HG03095 (cell line): ENCODE measurements around the gene DNPEP.
A peak's percentile ranks its signal among the peaks of the same experiment; 100 is the strongest.

Experiments
- ATAC-seq: cut with Tn5 transposase; IDR thresholded peaks from one replicate; pipeline ENCODE4 v1.9.1; 2021; ENCODE audit warnings: moderate library complexity; ENCODE audit not compliant: unreplicated experiment

DNPEP gene

DNA sequence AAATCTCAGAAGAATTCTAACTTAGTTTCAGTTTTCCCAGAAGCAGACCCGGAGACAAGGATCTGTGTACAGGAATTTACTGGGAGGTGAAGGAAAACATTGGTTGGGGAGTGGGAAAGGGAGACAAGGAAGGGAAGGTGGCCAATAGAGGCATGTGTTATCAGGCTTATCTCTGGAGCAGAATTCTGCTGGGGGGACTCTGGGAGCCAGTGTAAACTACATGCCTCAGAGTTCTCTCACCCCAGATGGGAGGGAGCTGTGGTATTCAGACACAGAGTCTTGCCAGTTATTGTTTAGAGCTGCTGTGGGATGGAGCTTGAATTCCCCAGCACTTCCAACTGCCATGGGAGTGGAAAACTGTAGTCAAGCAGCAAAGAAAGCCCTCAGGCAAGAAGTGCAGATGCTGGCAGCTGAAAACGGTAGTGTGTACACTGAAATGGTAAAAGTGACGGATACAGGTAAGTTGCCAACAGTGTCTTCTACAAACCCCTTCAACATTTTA lies 19.0 kb downstream of the DNPEP start:
- ATAC-seq, result no peak

DNA sequence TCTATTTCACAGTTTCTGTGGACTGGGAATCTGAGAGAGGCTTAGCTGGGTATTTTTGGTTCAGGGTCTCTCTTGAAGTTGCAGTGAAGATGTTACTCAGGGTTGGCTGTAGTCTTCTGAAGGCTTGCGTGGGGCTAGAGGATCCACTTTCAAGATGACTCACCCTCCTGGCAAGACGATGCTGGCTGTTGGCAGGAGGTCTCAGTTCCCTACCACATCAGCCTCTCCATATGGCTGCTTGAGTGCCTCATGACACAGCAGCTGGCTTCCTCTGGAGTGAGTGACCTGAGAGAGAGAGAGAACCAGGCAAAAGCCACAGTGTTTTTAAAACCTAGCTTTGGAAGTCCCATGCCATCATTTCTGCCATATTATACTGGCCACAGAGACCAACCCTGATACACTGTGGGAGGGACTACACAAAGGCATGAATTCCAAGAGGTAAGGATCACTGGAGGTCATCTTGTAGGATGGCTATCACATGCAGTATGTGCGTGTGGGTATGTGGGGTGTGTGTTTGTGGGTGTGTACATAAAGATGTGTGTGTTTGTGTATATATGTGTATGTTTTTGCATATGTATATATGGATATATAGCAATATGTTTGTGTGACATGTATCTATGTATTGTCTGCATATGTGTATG lies 25.1 kb downstream of the DNPEP start:
- peak; percentile 68 for ATAC-seq

DNA sequence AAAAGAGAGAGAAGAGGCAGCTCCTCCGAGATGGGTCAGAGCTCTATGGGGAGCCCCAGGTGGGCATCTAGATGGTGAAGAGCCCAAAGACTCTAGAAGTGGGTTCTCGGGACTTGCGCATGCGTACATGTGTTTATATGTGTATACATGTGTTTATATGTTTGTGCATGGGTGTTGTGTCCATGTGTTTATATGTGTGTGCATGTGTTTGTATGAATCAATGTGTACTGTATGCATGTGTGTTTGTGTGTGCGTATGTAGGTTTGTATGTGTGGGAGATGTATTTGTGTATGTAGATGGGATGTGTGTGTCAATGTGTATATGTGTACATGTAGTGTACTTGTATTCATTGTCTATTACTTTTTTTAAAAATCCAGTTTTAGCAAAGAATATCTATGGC lies 25.6 kb downstream of the DNPEP start:
- no peak for ATAC-seq

DNA sequence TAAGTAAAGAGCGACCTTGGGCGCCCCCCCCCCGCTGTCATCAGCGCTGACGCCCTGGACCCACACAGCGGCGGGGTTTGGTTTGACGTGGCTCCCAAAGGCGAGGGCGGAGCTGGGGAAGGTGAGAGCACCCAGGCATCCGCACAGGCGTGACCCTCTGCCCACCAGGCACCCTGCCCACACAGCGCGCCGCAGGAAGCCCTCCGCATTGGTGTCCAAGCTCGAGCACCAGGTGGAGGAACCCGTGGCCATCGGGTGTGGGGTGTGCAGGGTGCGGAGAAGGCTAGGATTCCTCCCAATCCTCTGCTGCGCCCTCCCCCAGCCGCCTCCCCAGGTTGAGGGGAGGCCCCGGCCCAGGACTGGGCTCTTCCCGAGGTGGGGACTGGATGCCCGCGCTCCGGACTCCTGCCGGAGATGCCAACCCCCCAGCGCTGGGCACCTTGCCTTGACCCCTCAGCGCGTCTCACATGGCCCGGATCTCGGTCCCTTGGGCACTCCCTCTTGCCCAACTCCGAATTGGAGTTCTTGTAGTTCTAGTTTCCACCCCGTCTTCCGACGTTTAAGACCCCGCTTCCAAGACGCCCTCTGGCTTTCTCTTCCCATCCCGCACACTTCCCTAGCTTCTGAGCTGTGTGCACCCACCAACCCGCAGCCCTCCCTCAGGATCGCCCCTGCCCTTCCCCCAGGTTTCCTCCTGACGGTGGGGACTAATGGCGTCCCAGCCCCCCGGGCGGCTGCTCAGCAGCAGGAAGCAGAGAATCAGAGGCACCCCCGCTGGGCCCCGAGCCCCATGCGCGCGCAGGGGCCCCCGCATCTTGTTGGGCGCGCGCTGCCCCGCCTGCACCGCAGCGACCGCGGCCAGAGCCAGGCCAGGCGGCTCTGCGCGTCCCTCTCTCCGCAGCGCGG lies 29.3 kb downstream of the DNPEP start:
- ATAC-seq, result no peak

DNA sequence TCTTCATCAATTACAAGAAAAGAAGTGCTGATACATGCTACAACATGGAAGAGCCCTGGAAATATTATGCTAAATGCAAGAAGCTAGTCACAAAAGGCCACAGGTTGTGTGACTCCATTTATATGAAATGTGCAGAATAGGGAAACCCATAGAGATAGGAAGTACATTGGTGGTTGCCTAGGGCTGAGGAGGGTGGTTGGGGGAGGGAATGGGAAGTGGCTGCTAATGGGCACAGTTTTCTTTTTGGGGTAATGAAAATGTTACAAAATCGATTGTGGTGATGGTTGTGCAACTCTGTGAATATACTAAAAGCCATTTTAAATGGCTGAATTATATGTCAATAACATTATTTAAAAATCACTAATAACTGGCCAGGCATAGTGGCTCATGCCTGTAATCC lies 30.9 kb downstream of the DNPEP start:
- ATAC-seq, result no peak

DNA sequence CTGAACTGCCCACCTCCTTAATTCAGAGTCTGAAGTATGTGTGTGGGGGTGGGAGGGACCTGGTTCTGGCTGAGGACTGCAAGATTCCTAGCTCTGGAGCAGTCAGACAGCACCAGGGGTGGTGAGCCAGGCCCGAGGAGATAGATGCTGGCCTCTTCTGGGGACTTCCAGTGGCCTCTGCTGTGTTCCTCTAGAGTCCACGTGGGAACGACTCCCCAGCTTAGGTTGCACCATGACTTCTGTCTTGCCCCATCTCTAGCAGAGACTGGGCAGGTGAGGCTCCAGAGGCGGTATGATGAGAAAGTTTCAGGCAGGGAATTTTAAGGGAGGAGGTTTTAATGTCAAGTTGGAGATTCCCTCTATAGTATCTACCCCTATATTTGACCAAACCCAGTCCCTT lies 33.1 kb downstream of the DNPEP start:
- no peak for ATAC-seq

DNA sequence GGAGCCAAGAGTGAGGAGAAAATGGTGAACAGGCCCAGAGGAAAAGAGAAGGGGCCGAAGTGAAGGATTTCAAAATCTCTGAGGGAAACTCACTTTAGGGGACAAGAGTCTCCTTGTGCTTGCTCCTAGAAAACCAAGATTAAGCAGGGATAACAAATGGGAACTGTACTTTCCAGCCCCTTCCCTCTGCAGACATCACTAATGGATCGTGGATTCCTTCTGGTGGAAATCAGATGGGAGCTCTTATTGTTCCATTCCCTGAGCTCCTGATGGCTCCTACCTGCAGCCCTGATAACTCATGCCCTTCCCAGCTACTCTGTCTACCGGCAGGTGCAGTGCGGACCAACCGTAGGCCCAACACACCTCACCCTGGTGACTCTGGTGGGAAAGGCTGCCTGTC lies 34.6 kb downstream of the DNPEP start:
- ATAC-seq, result no peak

DNA sequence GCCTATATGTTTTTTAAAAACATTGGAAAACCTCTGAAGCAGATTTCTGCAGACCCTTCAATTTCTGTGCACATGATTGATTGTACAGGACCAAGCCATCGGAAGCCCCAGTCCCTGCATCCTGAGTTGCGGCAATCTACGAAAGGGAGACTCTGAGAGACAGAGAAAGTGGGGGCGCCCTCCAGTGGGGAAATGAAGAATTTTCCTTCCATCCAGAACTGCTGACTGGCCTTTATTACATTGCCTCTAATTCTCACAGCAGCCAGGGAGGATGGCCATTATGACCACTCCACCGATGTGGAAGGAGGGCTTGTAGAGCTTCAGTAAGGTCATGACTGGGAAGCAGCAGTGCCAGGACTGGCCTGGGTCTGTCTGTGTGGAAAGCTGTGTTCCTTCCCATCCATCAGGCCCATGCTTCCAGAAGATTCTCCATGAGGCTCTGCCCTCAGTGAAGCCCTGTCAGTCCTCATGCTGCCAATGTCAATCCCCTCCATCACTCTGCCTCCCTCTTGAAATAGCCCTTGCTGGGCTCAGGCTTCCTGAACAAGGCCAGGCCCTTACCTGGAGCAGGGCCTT lies 35.2 kb downstream of the DNPEP start:
- no peak for ATAC-seq

DNA sequence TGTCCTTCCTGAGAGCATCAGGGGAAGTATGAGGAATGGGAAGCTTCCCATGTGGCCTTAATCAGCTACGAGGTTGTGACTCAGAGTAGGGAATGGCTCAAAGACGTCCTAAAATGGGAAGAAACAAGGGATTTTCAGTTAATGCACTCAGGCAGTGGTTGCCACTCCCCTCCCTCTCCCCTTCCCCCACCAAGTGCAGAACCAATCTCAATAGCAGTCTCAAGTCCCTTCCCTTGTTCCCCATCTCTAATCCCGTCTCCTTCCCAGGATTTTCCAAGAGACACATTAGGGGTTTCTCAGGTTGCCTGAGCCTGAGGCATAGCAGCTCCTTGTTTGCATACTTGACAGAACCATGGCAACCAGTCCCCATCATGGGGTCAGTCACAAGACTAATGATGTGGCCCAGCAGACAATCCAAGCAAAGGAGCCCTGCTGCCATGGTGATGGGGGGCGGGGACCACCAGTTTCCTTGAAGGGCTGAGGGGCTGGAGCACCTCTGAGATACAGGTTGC lies 36.9 kb downstream of the DNPEP start:
- no peak for ATAC-seq

DNA sequence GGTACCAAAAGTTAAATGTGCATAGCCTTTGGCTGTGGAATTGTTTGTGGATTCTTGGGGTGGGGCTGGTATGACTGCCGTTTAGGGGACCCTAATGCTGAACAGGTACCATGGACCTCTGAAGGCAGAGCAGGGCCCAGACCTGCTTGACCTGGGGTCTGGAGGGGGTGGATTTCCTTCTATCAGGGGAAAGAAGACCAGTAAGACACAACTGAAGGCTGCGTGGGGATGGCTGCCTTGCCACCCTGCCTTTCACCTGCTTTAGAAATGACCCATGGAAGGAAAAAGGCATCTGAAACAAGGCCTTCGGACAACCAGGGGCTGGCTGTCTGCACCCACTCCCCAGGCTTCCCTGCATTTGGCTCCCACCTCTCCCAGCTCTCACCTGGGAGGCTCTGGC lies 37.5 kb downstream of the DNPEP start:
- no peak for ATAC-seq

DNA sequence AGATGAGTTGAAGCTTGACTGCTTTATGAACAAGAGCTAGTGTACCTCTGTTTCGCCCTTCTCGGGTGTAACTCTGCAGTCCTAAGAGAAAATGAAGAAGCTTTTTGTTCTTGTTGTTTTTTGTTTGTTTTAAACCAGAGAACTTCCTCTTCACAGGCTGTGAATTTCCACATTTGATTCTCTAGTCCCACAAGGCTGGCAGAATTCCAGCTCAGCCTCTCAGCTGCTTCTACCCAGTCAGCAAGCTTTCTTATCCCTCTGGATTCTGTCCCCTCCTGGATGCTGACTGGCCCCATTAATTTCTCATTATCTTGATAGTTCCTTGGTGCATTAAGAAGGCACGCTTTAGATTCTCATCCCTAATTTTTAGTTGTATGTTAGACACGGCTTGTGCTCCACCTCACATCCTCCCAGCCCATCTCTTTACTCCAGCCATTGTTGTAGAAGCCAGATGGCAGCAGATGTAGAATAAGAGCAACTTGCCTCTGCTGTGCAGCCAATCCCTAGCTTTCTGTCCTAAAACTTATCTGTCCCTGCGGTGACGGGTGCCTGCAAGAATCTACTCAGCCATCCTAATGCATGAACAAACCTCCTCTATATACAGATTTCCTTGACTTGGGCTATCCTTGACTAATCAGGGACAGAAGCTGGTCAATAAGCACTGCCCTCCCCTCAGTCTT lies 42.8 kb downstream of the DNPEP start:
- no peak for ATAC-seq

DNA sequence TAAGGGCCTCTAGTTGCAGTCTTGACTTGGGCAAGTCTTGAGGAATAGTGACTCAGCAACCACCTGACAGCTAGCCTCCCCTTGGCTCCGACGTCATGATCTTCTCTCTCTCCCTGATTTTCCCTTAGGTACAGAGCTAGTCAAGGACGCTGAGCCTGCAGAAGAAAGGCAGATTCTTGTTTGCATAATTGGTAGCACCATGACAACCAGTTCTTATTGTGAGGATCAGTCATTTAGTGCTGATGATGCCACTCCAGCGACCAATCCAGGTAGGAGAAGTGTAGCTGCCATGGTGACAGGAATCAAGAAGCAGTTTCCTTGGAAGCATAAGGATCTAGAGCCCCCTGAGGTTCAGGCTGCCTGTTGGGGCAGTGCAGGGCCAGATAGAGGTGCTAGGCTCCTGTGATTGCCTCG lies 52.3 kb downstream of the DNPEP start:
- no peak for ATAC-seq

DNA sequence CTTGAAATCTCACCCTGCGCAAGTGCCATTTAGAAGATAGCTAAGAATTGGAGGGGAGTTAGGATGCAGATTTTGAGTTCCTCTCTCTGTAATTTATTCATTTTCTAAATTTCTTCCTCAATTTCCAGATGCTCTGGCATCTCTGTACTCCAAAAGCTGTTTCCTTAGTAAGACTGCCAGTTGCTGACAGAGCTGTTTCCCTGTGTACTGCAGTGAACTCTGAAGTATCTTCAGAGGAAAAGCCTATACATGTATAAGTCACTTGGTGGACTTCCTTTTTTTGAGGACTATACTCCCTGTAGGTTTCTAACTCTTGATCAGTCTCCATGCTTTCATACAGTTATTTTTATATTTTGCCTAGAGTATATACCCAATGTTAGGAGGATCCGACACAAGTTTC lies 53.6 kb downstream of the DNPEP start:
- no peak for ATAC-seq

DNA sequence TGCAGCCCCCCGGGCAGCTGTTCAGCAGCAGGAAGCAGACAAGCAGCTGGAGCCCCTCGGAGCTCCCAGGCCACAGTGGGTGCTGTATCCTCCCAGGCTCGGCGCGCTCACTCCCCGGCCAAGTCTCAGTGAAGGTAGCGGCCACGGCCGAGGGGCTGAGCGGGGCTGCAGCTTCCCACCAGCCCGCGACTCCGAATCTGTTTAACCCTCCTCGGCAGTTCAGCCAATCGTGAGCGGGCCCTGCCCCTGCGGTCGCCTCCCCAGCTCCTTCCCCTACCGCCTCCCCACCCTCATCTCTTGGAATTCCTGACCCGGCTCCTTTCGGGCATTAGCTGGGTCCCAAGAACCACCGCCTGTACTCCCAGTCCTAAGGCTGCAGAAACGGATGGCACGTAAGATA lies 55.2 kb downstream of the DNPEP start, which contains the start of gene RESP18:
Gene RESP18 (minus strand): TSS at position 203 of the 400 bp plus-strand sequence.
- no peak for ATAC-seq

DNA sequence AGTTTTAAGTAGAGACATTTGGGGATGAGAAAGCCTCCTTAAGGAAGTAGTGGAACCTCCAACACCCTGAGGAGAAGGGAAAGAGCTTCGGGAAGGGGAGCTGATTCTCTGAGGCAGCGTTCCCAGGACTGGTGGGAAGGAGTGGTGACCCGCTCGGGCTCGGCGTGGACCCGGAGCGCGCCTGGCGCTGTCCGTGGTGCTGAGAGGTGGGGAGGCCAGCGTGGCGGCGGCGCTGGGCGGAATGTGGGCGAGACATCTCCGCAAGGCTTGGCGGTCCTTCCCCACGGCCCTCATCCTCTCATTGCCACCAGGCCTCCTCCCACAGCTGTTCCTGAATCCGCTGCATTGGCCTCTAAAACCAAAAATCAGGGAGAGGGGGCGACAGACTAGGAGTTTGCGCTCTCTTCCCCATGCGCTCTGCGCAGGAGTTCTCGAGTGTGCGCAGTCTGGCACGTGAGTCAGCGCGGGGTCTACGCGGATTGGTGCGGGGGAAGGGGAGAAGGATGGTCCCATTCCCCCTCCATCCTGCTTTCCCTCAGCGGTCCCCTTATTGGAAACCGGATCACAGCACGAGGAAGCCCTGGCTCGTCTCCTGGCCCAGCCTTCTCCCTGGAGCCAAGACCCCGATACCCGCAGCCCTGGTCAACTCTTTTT lies 56.0 kb downstream of the DNPEP start:
- no peak for ATAC-seq

DNA sequence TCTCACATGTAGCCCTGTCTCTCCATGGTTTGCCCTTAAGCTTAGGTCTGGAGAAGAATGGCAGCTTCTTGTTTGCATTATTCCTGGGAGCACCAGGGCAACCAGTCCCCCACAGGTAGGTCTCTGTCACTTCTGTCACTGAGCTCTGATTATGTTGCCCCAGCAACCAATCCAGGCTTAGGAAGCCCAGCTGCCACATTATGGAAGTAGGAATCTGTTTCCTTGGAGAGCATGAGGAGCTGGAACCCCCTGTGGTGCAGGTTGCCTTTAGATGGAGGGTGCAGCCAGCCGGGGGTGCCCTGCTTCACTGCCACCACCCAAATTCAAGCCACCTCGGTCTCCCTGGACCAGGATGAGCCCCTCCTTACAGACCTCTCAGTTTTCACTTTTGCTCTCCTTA lies 60.0 kb downstream of the DNPEP start:
- no peak for ATAC-seq

DNA sequence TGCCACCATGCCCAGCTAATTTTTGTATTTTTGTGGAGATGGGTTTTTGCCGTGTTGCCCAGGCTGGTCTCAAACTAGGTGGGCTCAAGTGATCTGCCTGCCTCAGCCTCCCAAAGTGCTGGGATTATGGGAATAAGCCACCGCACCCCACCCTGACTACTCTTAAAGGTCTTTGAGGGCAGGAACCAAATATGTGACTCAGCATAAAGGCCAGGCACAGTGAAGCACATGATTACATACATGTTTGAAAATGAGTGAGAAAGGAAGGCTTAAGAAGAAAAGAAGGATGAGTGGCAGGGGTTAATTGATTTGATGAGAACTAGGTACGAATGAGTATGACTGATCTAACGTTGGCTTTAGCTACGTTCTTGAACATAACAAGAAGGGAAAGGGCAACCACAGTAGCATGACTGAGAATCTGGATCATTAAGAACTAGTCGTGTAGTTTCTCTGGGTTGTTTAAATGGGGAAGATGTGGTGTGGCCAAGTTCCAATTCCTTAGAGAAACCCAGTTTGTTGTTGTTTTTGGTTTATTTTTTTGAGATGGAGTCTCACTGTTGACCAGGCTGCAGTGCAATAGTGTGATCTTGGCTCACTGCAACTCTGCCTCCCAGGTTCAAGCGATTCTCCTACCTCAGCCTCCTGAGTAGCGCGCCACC lies 61.9 kb downstream of the DNPEP start:
- ATAC-seq, result no peak

DNA sequence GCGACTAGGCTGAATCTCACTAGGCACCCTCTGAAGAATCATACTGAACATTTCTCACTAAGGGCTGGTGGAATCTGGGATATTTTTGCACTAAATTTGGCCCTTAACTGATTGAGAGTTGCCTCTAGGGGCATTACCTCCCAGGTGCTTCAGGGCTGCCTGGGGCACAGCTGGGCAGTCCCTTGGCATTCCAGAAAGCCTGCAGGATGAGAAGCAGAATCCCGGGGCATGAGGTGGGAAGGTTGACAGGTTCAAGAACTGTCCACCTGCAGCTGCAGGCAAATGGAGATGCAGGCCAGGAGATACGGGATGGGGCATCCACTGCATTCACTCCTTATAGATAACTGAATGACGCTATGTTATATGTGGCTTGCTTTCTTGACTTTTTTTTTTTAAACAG lies 62.6 kb downstream of the DNPEP start:
- ATAC-seq, result no peak

DNA sequence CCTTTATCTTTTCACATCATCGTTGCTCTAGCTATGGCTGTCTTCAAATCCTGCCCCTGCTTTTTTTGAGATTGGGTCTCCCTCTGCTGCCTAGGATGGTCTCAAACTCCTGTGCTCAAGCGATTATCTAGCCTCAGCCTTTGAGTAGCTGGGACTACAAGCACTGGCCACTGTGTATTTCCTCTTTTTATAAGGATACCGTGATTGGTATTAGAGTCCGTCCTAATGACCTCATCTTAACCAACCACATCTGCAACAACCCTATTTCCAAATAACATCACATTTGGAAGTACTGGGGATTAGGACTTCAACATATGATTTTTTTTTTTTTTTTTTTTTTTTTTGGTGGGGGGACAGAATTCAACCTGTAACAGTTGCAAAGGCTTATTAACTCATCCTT lies 64.3 kb downstream of the DNPEP start:
- no peak for ATAC-seq
